ENCODE results near the gene HEPH.
"Not testable (repeated sequence)": the region's sequence is repeated elsewhere in the genome, so short reads cannot be mapped to it uniquely, and the experiment has no call there.

The HEPH gene

GRCh38 chrX:66163849-66164411 lies at the start of gene HEPH:
HEPH (plus strand) TSS chrX:66164247; CDS start chrX:66170571, 6,324 bp downstream.
- DNase-seq (ENCODE audit: low read depth in 2 of 2), result no peak

DNA sequence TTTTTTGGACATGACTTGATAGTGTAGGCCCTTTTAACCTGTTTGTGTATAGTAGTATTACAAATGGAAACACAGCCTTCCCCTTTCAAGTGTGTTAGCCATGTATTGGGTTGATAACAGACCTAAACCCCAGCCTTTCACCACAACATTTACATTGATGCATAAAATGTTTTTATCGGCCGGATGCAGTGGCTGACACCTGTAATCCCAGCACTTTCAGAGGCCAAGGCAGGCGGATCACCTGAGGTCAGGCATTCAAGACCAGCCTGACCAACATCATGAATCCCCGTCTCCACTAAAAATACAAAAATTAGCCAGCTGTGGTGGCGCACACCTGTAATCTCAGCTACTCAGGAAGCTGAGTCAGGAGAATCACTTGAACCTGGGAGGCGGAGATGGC lies 45.3 kb upstream of the HEPH start:
- DNase-seq (ENCODE audit: low read depth in 2 of 2), result not testable (repeated sequence)

DNA sequence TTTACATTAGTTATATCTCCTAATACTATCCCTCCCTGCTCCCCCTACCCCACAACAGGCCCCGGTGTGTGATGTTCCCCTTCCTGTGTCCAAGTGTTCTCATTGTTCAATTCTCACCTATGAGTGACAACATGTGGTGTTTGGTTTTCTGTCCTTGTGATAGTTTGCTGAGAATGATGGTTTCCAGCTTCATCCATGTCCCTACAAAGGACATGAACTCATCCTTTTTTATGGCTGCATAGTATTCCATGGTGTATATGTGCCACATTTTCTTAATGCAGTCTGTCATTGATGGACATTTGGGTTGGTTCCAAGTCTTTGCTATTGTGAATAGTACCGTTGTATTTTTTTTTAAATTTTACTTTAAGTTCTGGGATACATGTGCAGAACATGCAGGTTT lies 42.7 kb upstream of the HEPH start:
- not testable (repeated sequence) for DNase-seq (ENCODE audit: low read depth in 2 of 2)

- no peak for DNase-seq (ENCODE audit: low read depth in 2 of 2)
Observed at GRCh38 chrX:66126662-66127061, 37.4 kb upstream of the HEPH start.

GRCh38 chrX:66130469-66130868 lies 33.6 kb upstream of the HEPH start:
- no peak for DNase-seq (ENCODE audit: low read depth in 2 of 2)

GRCh38 chrX:66135284-66135683 lies 28.8 kb upstream of the HEPH start:
- DNase-seq (ENCODE audit: low read depth in 2 of 2), result not testable (repeated sequence)

- DNase-seq (ENCODE audit: low read depth in 2 of 2), result no peak
Observed at GRCh38 chrX:66142351-66142750, 21.7 kb upstream of the HEPH start.

GRCh38 chrX:66144258-66144657 lies 19.8 kb upstream of the HEPH start:
- no peak for DNase-seq (ENCODE audit: low read depth in 2 of 2)

DNA sequence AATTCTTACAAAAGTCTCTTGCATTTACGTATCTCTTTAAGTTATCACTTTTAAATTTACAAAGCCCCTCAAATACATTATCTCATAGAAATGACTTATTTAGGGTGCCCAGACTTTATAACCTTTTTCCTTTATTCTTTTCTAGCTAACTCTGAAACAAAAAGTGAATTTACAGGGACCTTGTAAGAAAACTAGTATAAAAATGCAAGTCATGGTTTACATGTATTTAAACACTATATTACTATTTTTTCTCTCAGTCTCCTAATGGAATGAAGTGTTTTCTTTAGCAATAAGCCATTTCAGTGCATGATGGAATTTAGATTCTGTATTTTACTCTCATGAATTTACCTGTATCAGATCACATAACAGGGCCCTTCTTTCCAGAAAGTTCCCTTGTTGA lies 14.5 kb upstream of the HEPH start:
- no peak for DNase-seq (ENCODE audit: low read depth in 2 of 2)

DNA sequence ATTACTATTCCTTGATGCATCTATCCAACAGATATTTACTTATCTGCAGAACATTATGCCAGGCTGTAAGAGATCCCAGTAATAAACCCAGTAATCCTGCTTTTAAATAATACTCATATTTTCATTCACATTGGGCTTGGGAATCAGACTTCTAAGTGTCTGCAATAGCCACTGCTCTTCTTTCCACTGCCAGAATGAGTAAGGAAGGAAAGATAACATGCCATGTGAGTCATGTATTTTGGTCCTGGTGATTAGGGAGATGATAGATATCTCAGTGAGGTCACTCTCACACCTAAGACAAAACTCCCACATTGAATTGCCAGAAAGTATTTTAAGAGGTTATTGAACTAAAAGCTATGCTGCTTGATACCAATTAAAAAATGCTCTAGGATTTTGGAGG lies 13.9 kb upstream of the HEPH start:
- no peak for DNase-seq (ENCODE audit: low read depth in 2 of 2)

DNA sequence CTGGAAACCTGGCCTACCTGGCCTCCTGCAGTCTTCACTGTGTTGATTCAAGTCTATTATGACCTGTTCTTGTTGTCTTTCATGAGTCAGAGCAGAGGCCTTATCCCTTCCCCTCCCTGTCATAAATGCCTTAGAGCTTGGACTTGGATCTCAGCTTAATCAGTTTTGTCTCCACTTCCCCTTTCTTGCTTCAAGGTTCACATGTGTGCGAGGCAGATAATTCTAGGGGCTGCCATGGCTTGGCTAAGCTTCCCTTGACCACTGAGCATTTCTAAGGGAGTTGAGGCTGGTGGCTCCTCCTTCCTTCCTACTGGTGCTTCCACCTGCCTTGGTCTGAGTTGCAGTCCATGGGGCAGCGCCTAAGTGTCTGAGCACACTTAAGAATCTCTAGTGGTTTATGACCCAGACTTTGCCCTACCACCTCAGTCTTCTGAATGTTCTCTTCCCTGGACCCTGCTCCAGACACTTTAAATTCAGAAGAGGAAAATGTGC lies 1.7 kb upstream of the HEPH start:
- DNase-seq (ENCODE audit: low read depth in 2 of 2), result no peak

DNA sequence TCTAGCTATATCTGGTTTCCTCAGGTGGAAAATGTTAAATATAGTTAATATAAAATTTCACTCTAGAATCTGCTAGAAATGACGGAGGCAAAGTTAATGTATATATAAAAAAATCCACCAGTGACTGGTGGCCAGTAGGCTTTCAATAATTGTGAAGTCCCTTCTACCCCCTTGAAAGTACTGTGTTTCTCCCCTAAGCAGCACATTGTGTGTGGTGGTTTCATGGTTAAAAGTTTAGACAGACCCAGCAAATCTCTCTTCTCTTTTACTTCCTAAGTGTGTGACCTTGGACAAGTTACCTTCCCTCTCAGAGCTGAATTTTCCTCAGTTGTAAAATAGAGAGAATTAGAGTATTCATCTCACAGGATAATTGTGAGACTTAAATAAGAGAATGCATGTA lies 600 bp upstream of the HEPH start:
- no peak for DNase-seq (ENCODE audit: low read depth in 2 of 2)

- DNase-seq (ENCODE audit: low read depth in 2 of 2), result no peak
Observed at GRCh38 chrX:66164470-66164869, 423 bp downstream of the HEPH start.

DNA sequence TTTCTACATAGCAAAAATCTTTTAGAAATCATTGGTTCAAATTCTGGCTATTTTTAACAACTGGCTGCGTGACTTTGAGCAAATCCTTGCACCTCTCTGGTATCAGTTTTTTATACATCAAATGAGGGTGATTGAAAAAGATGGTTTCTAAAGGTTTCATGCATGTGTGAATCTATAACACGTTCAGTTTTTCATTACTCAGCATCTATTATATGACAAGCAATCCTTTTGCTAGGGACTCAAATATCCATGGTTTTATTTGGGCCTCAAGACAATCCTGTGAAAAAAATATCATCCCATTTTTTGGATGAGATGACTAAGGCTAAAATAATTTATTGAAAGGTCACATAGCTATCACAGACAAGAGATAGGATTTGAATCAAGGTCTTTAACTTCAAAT lies 884 bp downstream of the HEPH start:
- DNase-seq (ENCODE audit: low read depth in 2 of 2), result no peak

DNA sequence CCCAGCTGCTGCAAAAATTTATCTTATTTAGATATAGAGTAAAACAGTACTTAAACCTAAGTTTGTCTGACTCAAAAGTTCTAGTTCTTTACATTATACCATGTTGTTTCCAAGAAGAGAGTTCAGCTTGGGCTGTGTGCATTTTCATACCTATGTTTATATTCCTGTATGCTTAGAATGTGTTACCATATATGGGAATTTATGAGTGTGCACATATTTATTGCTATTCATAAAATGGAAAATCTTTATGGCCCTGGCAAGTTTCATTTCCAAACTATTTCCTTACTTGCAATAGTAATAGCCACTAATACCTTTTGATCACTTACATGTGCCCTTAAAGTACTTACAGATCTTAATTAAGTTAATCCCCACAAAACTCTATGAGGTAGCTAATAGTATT lies 2.6 kb downstream of the HEPH start:
- DNase-seq (ENCODE audit: low read depth in 2 of 2), result no peak

- no peak for DNase-seq (ENCODE audit: low read depth in 2 of 2)
Observed at GRCh38 chrX:66167431-66167830, 3.4 kb downstream of the HEPH start.

DNA sequence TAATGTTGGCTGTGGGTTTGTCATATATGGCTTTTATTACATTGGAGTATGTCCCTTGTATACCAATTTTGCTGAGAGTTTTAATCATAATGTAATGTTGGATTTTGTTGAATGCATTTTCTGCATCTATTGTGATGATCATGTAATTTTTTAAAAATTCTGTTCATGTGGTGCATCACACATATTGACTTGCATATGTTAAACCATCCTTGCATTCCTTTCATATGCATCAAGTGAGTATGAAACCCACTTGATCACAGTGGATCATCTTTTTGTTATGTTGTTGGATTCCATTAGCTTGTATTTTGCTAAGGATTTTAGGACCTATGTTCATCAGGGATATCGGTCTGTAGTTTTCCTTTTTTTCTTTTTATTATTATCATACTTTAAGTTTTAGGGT lies 12.1 kb downstream of the HEPH start:
- DNase-seq (ENCODE audit: low read depth in 2 of 2), result no peak

DNA sequence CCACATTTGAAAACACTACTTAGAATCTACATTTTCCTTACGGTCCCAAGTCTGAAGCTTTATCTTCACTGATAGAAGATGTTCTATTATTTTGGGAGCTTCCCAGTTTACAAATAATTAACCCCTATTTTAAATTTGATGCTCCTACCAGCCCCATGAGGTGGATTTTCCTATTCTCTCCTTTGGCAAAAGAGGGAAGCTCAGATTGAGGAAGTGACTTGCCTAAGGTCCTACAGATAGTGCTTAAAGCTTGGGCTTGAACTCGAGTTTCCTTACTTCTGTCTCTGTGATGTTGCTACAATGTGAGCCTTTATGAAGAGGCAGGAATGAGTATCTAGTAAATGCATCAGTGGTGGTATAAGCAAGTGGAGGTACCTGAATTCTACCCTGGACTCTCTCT lies 27.5 kb downstream of the HEPH start:
- no peak for DNase-seq (ENCODE audit: low read depth in 2 of 2)

- no peak for DNase-seq (ENCODE audit: low read depth in 2 of 2)
Observed at GRCh38 chrX:66193821-66194220, 29.8 kb downstream of the HEPH start.

DNA sequence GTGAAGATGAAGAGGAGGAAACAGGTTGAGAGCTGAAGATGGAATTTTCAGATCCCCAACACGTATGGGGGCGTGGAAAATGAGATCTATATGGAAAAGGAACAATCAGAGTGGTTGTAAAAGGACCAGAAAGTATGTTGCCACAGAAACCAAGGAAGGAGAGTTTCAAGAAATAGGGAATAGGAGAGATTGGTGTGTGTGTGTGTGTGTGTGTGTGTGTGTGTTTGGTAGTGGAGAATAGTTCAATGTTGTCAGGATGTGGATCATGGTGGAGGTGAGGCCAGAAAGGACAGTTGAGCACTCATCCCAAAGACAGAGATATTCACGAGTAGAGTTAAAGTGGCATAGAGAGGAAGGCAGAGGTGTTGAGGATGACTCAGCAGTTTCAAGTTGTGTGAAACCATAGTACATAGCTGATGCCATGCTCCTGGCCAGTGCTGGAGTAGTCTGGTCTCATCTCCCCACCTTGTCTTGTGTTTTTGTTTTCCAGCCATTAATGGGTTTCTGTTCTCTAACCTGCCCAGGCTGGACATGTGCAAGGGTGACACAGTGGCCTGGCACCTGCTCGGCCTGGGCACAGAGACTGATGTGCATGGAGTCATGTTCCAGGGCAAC lies 36.1 kb downstream of the HEPH start:
- no peak for DNase-seq (ENCODE audit: low read depth in 2 of 2)

GRCh38 chrX:66200855-66201795 lies 37.1 kb downstream of the HEPH start:
- DNase-seq (ENCODE audit: low read depth in 2 of 2), result no peak

GRCh38 chrX:66203114-66203513 lies 39.1 kb downstream of the HEPH start:
- DNase-seq (ENCODE audit: low read depth in 2 of 2), result no peak

DNA sequence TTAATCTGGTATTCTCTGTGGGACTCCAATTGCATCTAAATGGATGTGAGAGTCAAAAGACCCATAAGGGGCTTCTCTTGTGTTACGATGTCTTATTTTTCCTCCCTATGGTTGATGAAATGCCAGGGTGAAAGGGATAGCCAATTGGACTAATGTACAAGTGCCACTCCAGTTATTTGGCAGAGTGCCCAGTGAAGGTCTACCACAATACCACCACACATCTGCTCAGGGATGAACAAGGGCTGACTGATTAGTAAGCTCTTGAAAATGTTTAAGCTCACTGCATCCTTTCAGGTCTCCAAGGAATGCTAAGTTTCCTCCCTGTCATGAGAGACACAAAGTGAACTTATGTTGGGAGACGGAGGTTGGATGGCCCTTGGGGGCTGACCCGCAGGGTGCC lies 57.8 kb downstream of the HEPH start:
- no peak for DNase-seq (ENCODE audit: low read depth in 2 of 2)

All from stimulated activated CD4-positive, alpha-beta T cell treated with anti-CD3 and anti-CD28 coated beads, Interleukin-4, amount 100 ng/mL, for 48 hours (primary cell).